Activated gamma-delta T cell treated with Interleukin-2 at 50 U/mL for 16 hours (primary cell): ENCODE results near the gene TMEM135.
"Not testable (repeated sequence)": the region's sequence is repeated elsewhere in the genome, so short reads cannot be mapped to it uniquely, and the experiment has no call there.

Experiments used
- DNase-seq: peaks from one replicate; pipeline ENCODE4 v3.0.0-alpha.2; 2020

Gene TMEM135

GRCh38 chr11:87020764-87021365, 16.9 kb upstream of the TMEM135 start:
- DNase-seq, result no peak

GRCh38 chr11:87022254-87022653, 15.5 kb upstream of the TMEM135 start:
- no peak for DNase-seq

GRCh38 chr11:87022738-87023137, 15.0 kb upstream of the TMEM135 start:
- DNase-seq, result no peak

GRCh38 chr11:87026415-87026814, 11.3 kb upstream of the TMEM135 start:
- not testable (repeated sequence) for DNase-seq

GRCh38 chr11:87030458-87031054, 7.2 kb upstream of the TMEM135 start:
- no peak for DNase-seq

- DNase-seq, result no peak
These were observed 6.1 kb upstream of the TMEM135 start for GRCh38 chr11:87031433-87032170.

GRCh38 chr11:87033561-87033960, 4.2 kb upstream of the TMEM135 start:
- DNase-seq, result no peak

GRCh38 chr11:87035976-87036583, 1.7 kb upstream of the TMEM135 start:
- no peak for DNase-seq

GRCh38 chr11:87036756-87037449, 831 bp upstream of the TMEM135 start:
- DNase-seq, result peak; percentile 7

- no peak for DNase-seq
These were observed 672 bp downstream of the TMEM135 start for GRCh38 chr11:87038235-87038977.

- no peak for DNase-seq
These were observed 1.6 kb downstream of the TMEM135 start for GRCh38 chr11:87039371-87039770.

GRCh38 chr11:87043894-87044293, 6.2 kb downstream of the TMEM135 start:
- DNase-seq, result no peak

- no peak for DNase-seq
These were observed 9.1 kb downstream of the TMEM135 start for GRCh38 chr11:87046824-87047223.

- DNase-seq, result no peak
These were observed 18.4 kb downstream of the TMEM135 start for GRCh38 chr11:87056091-87056490.

GRCh38 chr11:87057749-87058148, 20.0 kb downstream of the TMEM135 start:
- no peak for DNase-seq

GRCh38 chr11:87059596-87060390, 22.1 kb downstream of the TMEM135 start:
- no peak for DNase-seq

- no peak for DNase-seq
These were observed 24.0 kb downstream of the TMEM135 start for GRCh38 chr11:87061766-87062165.

- no peak for DNase-seq
These were observed 26.2 kb downstream of the TMEM135 start for GRCh38 chr11:87063982-87064381.

- DNase-seq, result no peak
These were observed 35.1 kb downstream of the TMEM135 start for GRCh38 chr11:87072787-87073186.

GRCh38 chr11:87076260-87076783, 38.6 kb downstream of the TMEM135 start:
- DNase-seq, result no peak

GRCh38 chr11:87076874-87077429, 39.2 kb downstream of the TMEM135 start:
- DNase-seq, result no peak
